Measurements from ENCODE around the gene ATG7.
"Not testable (repeated sequence)": the region's sequence is repeated elsewhere in the genome, so short reads cannot be mapped to it uniquely, and the experiment has no call there.

Gene ATG7

GRCh38 chr3:11583235-11583634 is 311.0 kb downstream of the ATG7 start:
- no peak for FAIRE-seq
- DNase-seq (ENCODE audit: low spot score): no peak

GRCh38 chr3:11583638-11584046 is 311.4 kb downstream of the ATG7 start:
- no peak for FAIRE-seq

DNA sequence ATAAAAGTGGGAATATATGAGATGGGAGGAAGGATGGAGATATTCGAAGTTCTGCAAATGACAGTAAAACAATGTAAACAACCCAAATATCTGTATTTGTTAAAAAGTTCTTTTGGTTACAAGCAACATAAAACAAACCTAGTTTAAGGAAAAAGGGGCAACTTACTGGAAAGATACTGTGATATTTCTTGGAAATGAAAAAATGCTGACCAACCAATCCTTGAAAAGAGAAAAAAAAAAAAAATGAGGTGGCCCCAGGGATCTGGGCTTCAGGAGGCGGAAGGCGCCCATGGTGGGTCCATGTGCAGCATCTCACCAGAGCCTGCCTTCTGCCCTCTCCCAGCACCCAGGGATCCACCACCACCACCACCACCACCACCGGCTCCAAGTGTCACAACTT is 312.4 kb downstream of the ATG7 start:
- DNase-seq (ENCODE audit: low spot score): no peak
- no peak for FAIRE-seq

More at GRCh38 chr3:11583638-11584046, 311.4 kb downstream of the ATG7 start:
- DNase-seq (ENCODE audit: low spot score): no peak

GRCh38 chr3:11587766-11588165 is 315.6 kb downstream of the ATG7 start:
- FAIRE-seq (no peak), DNase-seq (ENCODE audit: low spot score) (no peak)

- no peak for DNase-seq (ENCODE audit: low spot score)
- FAIRE-seq: no peak
Measured at GRCh38 chr3:11588338-11588737, 316.1 kb downstream of the ATG7 start.

DNA sequence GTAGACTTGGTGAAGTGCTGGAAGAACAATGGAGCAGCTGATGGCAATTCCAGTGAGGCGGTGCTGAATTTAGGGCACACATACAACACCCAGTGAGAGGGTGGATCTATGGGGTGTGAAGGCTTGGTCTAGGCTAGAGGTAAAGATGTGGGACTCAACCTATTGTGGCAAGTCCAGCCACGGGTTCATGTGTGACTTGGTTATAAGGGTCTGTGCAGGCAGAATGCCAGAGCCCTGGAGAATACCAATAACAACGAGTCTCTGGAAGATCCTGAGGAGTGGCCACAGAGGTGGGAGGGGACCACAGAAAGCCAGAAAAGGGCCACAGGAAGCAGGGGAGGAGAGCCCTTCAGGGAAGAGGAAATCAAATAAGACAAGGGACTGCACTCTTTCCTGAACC is 316.6 kb downstream of the ATG7 start:
- no peak for DNase-seq (ENCODE audit: low spot score)

GRCh38 chr3:11589706-11590105 is 317.5 kb downstream of the ATG7 start:
- no peak for FAIRE-seq
- DNase-seq (ENCODE audit: low spot score): no peak

More for the DNA sequence above, 316.6 kb downstream of the ATG7 start:
- no peak for FAIRE-seq

DNA sequence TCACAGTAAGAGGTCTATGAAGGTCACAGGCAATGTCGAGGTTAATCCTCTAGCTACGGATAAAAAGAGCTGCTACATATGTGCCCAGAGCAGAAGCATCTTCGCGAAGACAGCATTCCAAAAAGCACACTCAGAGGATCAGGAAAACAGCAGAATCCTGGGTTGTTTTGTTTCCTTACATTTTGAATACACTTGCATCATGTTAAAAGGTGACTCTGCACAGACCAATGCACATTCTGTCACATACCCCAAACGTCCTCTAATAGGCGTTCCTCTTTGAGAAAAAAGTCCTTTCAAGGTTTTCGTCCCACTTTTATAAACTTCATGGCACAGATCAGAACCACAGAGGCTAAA is 318.8 kb downstream of the ATG7 start:
- no peak for DNase-seq (ENCODE audit: low spot score)
- no peak for FAIRE-seq

DNA sequence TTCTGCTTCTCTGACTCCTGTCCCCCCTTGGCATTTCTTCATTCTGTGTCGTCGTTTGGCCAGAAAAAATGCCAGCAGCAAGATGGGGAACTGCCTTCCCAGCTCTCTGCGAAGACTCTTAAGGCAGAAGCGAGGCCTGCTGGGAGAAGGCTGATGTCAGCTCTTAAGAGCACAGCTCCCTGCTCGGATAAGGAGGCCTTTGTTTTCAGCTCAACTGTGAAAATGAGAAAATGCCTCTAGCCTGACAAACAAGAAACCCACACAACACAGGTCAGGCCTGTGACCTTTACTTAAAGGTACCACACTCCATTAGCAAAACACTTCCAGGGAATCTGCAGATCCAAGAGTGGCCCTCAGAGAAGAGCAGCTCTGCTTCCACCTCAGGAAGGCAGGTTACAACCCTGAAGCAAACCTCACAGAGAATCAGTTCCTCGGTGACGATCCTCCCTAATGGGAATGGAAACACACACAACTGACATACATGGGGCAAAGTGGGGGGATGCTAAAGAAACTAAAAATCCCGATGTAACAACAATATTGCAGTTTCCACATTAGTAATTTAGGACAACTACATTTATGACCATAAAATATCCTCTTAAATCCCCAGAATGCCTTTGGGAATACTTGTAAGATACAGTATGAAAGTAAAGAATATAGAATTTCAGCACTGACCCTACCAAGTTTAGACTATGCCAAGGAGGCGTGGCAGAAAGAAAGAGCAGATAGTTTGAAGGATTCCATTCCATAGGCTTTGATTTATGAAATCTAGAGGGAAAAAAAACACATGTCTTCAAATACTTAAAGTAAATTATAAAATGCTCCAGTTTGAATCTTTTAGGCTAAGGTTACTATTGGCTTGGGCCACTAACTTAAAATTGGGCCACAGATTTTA is 319.4 kb downstream of the ATG7 start:
- FAIRE-seq: no peak
- DNase-seq (ENCODE audit: low spot score): peak; percentile 89

DNA sequence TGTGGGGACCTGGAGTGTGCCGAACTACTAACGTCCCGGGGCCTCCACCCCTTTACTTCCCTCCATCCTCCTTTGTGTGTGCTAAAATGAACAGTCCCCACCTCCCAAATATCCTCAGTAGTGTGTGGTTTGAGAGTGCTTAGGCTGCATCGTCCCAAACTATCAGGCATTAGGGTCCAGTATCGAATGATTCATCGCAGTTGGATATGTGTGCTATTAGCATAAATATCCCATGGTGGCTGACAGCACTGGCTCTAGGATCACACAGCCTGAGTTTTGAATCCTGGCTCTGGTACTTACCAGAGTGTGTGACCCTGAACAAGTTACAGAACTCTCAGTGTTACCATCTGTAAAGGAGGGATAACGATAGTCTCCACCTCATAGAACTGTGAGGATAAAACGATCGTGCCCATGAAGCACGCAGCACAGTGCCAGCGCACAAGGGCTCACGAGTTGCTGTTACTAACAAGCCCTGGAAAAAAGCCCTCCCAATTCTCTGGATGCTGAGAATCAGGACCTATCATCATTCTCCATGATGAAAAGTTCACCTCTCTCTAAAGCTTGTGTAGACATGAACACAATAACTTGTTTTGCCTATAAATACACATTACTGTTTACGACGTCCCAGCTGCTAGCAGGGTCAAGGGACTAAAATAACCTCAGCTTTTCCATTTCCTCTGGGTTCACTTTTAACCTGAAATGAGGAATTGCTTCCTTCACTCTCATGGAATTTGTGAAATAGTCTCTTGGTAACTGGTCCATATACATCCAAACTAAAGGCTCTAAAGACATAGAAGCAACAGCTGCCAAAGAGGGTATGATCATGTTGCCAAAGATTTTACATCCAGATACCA is 320.5 kb downstream of the ATG7 start:
- no peak for FAIRE-seq
- no peak for DNase-seq (ENCODE audit: low spot score)

DNA sequence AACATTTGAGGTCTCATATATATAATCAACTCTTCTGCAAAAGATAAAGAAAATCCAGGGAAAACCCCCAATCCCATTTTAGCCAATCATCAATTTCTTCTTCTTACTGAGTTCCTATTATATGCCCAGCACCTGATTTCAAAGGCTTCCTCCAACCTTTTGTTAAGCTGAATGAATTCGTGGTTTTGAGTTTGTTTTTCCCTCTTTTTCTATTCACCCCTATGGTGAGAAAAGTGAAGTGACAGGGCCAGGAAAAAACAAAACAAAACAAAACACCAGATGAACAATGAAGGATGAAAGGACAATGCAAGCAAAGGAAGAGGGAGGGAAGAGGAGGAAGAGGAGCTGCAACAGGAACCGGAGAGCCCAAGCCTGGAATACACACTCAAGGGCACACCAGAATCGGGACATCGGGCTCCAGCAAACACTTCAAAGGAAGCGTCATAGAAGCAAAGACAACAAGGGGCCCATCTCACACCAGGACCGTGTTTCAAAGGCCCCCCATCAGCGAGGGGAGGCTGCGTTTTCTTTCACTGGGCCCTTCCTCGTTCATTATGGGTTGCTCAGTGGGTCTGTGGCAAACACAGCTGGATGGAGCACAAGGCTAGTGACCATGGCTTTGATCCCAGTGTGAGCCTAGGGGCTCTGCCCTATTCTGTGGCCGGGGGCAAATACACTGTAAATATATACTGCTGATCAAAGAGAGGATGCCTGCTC is 321.3 kb downstream of the ATG7 start:
- FAIRE-seq (no peak), DNase-seq (ENCODE audit: low spot score) (no peak)

GRCh38 chr3:11595024-11595423 is 322.8 kb downstream of the ATG7 start:
- DNase-seq (ENCODE audit: low spot score); FAIRE-seq: not testable (repeated sequence)

GRCh38 chr3:11596387-11596786 is 324.2 kb downstream of the ATG7 start:
- FAIRE-seq: no peak
- DNase-seq (ENCODE audit: low spot score): no peak

DNA sequence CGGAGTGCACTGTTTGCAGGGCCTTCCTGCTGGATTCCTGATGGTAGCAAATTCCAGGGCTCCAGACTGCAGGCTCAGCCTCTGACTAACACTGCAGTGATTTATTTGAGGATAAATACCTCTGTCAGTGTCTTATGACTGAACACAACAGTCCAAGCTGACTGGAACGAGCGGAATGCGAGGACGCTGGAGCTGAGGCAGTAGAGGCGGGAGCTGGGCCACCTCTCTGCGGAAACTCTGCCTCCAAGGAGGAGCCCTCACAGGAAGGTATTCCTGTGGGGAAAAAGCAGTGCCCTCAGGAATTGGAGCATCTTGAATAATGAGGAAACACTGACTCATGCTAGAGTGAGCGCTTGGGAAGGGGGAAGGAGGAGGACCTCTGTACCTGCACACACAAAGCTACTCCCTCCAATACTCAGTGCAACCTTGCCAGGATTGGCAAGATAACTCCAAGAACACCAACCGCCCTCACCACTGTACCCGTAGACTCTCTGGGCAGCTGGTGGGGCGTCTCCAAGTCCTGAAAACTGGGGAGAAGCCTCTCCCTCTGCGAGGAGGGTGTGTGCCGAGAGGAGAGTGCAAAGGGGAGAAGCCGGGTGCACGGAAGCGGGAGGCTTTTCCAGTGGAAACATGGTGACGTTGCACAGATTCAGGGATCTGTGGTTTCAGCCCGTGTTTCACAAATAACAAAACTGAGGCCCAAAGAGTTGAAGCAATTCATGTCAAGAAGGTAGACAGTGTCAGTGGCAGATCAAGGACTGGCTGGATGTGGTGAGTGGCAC is 328.5 kb downstream of the ATG7 start:
- DNase-seq (ENCODE audit: low spot score) (peak; percentile 90), FAIRE-seq (peak; percentile 53)

- no peak for FAIRE-seq
- DNase-seq (ENCODE audit: low spot score): no peak
Measured at GRCh38 chr3:11601446-11602238, 329.4 kb downstream of the ATG7 start.

DNA sequence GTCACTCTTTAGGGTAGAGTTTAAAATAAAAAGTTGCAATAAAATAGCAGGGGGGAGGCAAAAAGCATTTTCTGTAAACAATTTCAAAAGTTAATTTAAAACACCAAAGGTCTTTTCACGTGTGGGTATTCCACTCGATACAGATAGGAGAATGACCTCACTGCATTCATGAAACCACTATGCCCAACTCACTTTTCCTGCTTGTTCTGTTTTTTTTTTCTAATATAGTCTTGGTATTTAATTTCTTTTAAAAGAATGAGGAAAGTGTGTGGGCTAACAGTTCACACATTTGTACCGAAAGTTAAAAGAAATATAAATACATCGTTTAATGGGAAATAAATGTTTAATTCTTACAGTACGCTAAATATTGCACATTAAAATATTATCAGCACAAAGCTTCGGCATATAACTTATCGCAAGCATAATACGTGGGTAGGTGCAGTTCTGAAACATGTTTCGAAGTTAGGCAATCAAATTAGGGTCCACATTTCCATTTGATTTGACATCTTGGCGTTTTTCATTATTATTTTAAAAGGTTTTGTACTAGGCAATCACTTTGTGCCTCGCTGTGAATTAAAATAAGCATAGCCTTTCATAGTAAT is 330.1 kb downstream of the ATG7 start:
- no peak for FAIRE-seq
- DNase-seq (ENCODE audit: low spot score): no peak

DNA sequence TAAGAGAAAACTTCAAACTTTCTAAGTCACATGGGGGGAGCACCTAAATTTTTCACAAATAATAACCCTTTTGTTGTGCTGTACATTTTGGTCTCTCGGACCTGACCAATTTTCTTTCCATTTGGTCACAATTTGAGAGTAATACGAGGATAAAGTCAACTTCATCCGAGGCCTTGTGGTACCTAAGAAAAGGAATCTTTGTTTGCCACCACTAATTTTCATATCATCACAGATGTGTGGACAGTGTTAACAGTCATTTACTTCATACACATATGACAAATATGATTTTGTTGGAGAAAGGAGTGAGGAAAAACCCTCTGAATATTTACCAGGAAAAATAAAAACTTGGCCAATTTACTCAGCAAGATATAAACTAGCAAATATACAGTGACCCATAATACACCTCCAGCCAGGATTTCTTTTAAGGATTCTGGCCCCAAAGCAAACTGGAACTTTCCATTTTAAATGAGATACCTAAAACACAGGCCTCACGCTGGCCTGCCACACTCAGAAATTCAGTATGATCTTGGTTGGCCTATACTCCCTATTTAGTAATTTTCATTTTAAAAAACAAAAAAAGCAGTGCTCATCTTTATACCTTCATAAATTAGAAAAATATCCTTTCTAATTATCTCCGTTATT is 330.8 kb downstream of the ATG7 start:
- no peak for FAIRE-seq
- no peak for DNase-seq (ENCODE audit: low spot score)

GRCh38 chr3:11603628-11604027 is 331.4 kb downstream of the ATG7 start:
- FAIRE-seq (no peak), DNase-seq (ENCODE audit: low spot score) (no peak)
